Measurements from ENCODE around the gene TEAD1.
A peak's percentile ranks its signal among the peaks of the same experiment; 100 is the strongest.

TEAD1 gene

GRCh38 chr11:12773591-12773990 is 99.4 kb downstream of the TEAD1 start:
- POLR2A ChIA-PET (ENCODE audit: low non-redundant PET): no interaction called here
- CTCF ChIA-PET: interaction anchor here (0.6 kb wide), 1 partner anchor 88 kb away, joined by 3 read pairs; no protein-coding TSS in a partner anchor
- H3K27ac ChIP-seq: no peak overlapping the region
- no peak for DNase-seq (ENCODE audit: low spot score)
- TF ChIP-seq, protein P1, sequence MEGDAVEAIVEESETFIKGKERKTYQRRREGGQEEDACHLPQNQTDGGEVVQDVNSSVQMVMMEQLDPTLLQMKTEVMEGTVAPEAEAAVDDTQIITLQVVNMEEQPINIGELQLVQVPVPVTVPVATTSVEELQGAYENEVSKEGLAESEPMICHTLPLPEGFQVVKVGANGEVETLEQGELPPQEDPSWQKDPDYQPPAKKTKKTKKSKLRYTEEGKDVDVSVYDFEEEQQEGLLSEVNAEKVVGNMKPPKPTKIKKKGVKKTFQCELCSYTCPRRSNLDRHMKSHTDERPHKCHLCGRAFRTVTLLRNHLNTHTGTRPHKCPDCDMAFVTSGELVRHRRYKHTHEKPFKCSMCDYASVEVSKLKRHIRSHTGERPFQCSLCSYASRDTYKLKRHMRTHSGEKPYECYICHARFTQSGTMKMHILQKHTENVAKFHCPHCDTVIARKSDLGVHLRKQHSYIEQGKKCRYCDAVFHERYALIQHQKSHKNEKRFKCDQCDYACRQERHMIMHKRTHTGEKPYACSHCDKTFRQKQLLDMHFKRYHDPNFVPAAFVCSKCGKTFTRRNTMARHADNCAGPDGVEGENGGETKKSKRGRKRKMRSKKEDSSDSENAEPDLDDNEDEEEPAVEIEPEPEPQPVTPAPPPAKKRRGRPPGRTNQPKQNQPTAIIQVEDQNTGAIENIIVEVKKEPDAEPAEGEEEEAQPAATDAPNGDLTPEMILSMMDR (conservative IDR thresholded peaks at IDR 0.05; ENCODE audit: low read depth): no peak

DNA sequence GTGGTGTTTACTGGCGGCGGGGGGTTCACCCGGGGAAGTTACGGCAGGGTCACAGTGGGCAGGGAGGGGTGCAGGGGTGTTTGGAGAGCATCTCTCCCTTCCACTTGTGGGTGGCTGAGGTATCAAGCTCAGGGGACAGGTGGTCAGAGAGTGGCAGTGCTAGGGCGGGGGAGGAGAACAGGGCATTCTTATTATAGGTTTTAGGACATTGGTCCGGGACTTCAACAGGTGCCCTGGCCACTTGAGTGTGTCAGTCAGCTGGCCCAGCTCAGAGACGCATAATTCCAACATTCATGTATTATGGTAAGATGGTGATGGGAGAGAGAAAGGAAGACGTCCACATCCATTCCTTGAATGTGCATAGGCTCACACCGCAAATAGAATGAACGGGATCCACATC is 101.7 kb downstream of the TEAD1 start:
- TF ChIP-seq, protein P1 (conservative IDR thresholded peaks at IDR 0.05; ENCODE audit: low read depth): no peak
- no peak for DNase-seq (ENCODE audit: low spot score)
- ChIA-PET POLR2A (ENCODE audit: low non-redundant PET) (no interaction called here), CTCF (interaction anchor here (0.9 kb wide), 1 partner anchor 9 kb away, joined by 3 read pairs; no protein-coding TSS in a partner anchor)
- H3K27ac ChIP-seq: no peak overlapping the region

DNA sequence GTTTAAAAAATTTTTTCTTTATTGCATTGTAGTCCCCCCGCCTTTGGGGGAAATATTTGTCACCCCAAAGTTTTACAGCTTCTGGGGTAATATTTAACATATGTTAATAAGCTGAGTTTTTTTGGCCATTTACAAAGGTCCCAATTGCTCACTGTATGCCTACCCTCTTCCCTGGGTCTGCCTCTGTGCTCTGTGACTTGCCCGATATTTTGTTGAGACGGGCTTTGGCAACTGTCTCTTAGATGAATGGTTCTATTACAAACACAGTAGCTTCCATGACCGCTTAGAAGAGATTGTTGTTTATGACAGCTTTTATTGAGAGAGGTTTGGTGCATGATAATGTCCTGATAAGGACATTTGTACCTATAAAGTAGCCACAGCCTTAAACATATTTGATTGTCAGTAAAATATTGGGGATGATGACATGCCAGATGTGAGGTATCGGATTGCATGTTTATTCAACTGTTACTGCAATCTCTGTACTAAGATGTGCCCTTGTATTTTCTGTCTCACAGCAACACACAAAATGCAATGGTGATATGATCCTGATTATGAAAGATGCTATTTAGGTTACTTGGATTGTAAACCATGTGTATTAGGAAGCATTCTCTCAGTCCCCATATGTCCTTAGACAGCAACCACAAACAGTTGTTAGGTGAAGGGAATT is 103.1 kb downstream of the TEAD1 start:
- DNase-seq (ENCODE audit: low spot score): no peak
- ChIA-PET POLR2A (ENCODE audit: low non-redundant PET) (no interaction called here), CTCF (no interaction called here)
- no peak overlapping the region for H3K27ac ChIP-seq
- TF ChIP-seq, protein P1 (conservative IDR thresholded peaks at IDR 0.05; ENCODE audit: low read depth): no peak

DNA sequence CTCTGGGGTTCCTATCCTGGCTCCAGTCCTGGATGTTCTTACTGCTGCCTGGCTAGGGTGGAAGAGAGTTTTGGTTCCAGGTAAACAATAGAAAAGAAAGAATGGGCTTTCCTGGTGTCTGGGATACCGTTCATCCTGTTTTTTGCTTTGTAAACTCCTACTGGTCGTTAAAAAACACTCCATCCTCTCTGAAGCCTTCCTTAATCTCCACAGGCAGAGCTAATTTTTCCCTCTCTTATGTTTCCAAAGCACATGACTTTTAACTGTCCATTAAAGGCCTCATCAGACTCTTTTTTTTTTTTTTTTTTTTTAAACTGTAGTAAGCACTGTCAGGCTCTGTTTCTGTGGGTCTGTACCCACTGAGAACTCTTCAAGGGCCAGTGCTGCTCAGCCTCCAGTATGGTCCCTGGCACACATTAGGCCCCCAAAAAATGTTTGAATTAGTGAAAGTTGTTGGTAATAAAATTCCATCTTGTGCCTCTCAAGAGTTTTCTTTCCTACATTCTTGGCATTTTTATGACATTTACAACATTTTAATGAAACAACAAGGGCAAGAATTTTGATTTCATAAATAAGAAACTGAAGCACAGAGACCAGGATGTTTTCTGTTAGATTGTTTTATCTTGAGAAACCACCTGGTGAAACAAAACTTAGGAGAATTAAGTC is 104.2 kb downstream of the TEAD1 start:
- H3K27ac ChIP-seq: no peak overlapping the region
- TF ChIP-seq, protein P1 (conservative IDR thresholded peaks at IDR 0.05; ENCODE audit: low read depth): no peak
- ChIA-PET CTCF (no interaction called here), POLR2A (ENCODE audit: low non-redundant PET) (interaction anchor here (0.6 kb wide), 1 partner anchor 357 kb away, joined by 5 read pairs; no protein-coding TSS in a partner anchor)
- no peak for DNase-seq (ENCODE audit: low spot score)

DNA sequence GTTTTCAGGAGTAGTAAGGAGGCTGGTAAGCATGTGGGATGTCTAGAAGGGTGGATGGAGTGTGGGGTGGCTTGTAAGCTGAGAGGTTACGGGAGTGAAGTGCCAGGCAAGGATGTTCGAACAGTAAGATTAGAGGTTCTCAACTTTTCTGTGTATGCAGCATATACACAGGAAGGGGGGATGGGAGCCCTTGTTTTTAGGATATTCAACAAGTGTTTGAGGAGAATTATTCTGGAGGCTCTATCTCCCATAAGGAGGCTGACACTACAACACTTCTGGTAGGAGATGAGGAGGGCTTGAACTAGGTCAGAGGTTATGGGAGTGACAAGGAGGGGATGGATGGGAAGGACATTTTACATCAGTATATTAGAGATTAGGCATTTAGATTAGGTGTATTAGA is 109.5 kb downstream of the TEAD1 start:
- no peak for DNase-seq (ENCODE audit: low spot score)
- POLR2A ChIA-PET (ENCODE audit: low non-redundant PET): no interaction called here
- TF ChIP-seq, protein P1 (conservative IDR thresholded peaks at IDR 0.05; ENCODE audit: low read depth): no peak
- CTCF ChIA-PET: no interaction called here
- no peak overlapping the region for H3K27ac ChIP-seq

GRCh38 chr11:12784445-12784844 is 110.2 kb downstream of the TEAD1 start:
- ChIA-PET POLR2A (ENCODE audit: low non-redundant PET) (no interaction called here), CTCF (no interaction called here)
- no peak for DNase-seq (ENCODE audit: low spot score)
- peak overlapping the region; percentile 38; the same call in 1 of the 2 replicates for H3K27ac ChIP-seq
- TF ChIP-seq, protein P1 (conservative IDR thresholded peaks at IDR 0.05; ENCODE audit: low read depth): no peak

Measured in RWPE1 (cell line).